ENCODE data around the gene SHISAL2B.
"Not testable (repeated sequence)": the region's sequence is repeated elsewhere in the genome, so short reads cannot be mapped to it uniquely, and the experiment has no call there.

Gene SHISAL2B

DNA sequence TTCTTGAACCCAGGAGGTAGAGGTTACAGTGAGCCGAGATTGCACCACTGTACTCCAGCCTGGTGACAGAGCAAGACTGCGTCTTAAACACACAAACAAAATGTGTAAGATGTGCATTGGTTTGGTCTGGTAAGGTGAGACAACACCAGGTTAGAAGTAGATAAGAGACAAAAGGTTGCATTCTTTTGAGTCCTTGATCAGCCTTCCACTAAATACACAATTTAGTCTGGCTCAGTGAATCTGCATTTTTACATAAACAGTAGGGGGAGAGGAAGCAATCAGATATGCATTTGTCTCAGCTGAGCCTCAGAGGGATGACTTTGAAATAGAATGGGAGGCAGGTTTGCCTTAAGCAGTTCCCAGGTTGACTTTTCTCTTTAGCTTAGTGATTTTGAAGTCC is 15.8 kb downstream of the SHISAL2B start:
- DNase-seq = not testable (repeated sequence)

DNA sequence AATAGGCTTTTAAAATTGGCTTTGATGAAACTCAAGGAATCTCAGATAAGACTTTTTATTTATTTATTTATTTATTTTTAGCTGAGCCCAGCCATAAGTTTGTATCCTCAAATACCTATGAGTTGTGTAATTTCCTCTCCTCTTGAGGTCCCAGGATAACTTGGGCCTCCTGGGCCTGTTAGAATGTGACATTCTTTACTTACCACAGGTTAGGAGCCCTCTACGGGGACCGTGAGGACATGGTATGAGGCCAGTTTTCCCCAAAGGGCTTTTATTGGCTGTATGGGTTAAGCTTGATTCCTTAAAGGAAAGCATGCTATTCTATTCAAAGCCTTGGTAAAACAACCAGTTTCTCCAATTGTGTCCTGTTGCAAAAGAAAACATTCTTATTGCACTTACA is 16.9 kb downstream of the SHISAL2B start:
- DNase-seq = no peak

DNA sequence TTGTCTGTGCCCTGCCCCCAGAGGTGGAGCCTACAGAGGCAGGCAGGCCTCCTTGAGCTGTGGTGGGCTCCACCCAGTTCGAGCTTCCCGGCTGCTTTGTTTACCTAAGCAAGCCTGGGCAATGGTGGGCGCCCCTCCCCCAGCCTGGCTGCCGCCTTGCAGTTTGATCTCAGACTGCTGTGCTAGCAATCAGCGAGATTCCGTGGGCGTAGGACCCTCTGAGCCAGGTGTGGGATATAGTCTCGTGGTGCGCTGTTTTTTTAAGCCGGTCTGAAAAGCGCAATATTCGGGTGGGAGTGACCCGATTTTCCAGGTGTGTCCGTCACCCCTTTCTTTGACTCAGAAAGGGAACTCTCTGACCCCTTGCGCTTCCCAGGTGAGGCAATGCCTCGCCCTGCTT is 24.2 kb downstream of the SHISAL2B start:
- DNase-seq = not testable (repeated sequence)

DNA sequence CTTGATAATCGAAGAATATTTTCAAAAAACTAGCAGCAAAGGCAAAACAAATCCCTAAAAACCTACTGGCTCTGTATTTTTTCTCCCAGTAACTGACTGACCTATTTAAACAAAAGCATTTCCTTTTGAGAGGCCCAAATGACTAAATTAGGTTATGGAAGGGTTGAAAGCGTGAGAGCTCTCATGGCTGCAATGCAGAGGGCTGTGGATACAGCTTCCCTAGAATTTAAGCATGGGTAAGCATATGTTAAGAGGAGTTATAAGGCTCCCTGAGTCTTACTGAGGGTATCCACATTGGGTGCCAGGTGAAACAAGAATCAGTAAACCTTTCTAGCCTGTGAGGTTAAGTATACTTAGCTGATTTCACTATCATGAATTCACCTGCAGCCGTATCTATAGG is 32.3 kb downstream of the SHISAL2B start:
- no peak for DNase-seq

DNA sequence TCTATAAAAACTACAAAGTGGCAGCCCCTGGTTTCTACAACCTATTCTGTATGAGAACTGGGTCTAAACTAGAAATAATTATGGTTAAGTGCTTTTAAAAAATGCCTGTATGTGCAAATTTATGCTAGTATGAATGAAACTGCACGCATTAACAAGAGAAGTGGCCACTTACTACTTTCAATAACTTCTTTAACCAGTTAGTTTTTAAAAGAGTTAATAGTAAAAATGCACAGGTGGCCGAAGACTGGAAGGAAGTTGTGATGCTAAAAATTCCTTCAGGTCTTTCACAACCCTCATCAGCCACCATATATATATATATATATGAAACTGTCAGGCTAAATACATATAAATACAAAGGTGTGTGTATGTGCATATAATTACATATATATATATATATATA is 36.8 kb downstream of the SHISAL2B start:
- no peak for DNase-seq

DNA sequence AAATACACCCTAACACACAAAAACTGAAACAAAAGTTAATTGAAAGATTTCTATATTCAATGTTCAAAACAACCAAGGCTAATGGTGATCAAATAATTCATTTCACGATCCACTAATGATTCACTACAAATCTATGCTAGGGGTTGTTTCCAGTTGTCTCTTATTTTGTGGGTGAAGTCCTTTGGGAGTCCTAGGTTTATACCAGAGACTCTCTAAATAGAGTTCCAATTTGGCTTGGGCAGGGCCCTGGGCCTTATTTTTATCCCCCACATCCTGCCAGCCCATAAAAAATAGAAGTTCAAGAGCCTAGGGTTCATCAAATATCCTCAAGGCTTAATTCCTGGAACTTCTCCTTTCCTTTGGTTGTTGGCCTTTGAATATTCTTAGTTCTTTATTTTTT is 52.1 kb downstream of the SHISAL2B start:
- DNase-seq = no peak

DNA sequence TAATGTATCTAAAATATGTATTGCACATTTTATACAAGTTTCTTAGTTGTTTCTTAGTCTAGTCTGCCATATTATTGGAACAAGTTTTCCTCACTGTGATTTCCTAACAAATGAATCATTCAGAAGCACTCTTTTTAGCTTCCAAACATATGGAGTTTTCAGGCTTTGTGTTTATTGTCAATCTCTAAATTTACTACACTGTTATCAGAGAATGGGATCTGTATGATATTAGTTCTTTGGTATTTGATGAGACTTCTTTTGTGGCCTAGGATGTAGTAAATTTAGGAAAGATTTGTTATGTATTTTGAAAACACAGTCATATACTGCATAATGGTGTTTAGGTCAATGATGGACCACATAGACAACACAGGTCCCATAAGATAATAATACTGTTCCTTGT is 52.5 kb downstream of the SHISAL2B start:
- DNase-seq = no peak

DNA sequence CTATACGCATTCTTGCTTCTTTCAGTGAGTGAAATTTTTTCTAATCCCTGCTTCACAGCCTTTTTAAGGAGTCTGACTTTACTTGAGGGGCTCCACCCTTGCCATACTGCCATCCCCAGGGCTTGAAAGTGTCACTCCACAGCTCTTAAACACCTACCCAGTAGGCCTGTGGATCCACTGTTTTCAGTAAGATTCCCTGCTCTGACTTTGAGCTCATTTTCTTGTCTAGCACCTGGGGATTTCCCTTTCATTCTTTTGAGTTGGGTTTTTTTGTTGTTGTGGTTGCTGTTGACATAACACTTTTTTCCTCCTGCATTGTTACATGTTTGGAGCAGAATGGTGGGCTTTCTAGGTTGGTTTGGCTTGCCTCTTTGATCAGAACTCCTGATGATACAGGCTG is 54.6 kb downstream of the SHISAL2B start:
- DNase-seq = no peak

DNA sequence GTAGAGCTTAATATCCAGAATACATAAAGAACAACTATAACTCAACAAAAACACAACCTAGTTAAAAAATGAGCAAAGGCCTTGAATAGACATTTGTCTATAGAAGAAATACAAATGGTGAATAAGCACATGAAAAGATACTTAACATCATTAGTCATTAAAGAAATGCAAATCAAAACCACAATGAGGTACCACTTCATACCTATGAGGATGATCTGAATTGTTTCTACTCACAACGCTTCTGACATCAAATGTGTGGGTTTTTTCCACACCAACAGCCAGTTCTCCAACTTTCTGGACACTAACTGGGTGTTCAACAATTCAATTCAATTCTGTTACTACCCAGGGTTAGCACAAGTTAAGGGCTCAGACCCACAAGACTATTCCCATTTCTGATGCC is 56.1 kb downstream of the SHISAL2B start:
- no peak for DNase-seq

DNA sequence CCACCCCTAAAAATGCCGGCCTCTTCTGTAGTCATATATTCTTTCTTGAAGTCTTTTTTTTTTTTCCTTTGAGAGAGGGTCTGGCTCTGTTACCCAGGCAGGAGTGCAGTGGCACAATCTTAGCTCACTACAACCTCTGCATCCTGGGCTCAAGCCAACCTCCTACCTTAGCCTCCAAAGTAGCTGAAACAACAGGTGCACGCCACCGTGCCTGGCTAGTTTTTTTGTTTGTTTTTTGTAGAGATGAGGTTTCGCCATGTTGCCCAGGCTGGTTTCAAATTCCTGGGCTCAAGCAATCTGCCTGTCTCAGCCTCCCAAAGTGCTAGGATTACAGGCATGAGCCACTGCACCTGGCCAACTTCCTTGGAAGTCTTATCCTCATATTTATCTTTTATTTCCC is 59.1 kb downstream of the SHISAL2B start:
- no peak for DNase-seq

DNA sequence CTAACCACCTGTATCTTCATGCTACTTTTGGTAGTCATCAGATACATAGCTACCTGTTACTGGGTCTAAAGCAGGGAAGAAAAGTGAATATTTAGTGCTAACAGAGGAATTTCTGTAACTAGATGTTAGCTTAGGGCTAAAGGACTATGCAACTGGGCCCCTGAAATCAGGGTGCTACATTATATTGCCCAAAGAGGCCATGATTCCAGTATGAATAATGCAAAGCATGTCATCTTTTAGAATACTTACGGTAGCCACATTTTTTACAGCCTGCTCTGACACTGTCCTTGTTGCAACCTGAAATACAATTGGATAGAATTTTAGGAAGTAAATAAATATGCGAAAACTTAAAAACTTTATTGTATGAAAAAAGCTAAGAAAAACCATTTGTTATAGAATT is 63.8 kb downstream of the SHISAL2B start:
- no peak for DNase-seq

DNA sequence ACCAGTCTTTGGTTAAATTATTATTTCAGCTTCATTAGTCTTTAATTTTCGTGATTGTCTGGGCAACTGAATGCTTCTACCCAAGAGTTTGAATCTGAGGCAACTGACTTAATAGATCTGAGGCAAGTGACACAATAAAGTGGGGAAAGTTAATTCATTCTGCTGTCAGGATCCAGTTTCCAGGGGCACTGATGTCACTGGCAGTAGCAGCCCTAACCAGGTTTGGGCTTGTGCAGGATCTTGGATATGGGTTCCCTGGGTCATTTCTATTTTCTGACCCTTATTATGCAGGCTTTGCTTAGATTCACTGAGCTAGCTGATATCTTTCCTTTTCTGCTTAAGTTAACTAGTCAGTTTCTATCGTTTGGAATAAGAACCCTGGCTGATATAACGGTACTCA is 68.6 kb downstream of the SHISAL2B start:
- DNase-seq = no peak

DNA sequence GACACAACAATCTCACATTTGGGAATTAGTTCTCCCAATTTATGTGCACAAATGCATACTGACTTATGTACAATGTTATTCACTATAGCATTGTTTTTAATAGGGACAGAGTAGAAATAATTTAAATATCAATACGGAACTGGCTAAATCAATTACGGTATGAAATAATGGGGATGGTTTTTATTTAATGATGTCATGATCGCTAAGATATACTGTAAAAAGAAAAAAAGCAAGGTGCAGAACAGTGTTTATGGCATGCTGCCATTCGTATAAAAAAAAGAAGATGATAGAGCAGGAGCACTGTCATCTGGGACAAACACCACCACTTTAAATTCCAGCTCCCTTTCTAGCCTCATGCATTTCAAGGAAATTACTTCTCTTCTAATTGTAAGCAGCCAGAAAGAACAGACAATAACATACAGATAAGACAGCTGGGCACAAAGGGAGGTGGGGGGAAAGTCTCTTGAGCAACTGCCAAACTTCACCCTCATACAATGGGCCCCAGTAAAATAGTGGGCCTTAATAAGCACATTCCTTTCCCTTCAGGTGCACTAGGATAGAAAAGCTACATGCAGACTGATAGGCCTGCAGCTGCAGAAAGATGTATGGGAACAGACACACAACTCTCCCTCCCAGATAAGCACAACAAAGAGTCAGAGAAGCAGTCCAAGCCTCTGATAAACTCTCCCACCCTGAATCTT is 69.8 kb downstream of the SHISAL2B start:
- DNase-seq = no peak

DNA sequence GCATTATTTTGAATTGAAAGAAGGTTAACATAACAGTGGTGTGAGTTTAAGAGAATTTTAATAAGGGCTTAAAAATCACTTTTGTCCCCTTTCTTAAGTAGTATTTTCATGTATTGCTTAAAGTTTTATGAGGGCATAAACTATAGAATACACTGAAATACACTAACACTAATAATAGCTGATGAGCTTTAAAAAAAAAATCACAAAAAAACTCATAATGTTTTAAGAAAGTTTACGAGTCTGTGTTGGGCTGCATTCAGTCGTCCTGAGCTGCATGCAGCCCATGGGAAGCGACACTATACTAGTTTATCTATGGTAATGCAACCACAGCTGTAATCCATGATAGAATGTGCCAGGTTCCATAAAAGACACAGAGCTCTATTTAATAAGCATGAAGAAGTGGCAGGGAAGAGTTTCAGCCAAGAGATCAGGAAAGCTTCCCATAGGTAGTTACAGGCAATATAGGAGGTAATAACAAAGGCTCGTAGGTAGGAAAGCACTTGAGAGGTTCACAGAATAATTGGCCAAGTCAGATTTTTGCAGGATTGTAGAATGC is 73.7 kb downstream of the SHISAL2B start:
- no peak for DNase-seq

DNA sequence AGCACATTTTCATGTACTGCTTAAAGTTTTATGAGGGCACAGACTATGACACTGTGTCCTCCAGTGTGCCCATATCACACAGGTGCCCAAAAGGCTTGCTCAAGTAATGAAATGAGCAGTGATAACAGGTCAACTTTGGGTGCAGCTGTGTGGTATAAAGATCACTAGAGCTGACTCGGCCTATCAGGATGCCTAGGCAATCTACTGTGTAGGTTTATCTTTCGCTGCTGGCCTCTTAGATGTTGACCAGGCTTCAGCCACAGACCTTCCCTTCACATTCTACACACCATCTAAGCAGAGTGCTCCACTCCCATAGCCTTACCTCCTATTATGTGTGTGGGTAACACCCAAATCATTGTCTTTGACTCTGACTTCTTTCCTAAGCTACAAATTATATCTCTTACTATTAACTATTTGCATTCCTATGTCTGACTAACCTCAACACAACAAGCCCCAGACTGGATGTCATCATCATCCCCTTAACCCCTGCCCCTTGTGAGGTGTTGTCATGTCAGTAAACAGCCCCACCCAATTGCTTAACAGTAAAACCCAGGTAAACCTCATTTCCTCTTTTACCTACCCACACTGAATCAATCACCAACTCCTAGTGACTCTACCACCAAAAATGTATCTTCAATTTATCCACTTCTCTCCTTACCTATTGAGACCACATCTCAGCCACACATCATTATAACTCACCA is 75.7 kb downstream of the SHISAL2B start:
- no peak for DNase-seq

DNA sequence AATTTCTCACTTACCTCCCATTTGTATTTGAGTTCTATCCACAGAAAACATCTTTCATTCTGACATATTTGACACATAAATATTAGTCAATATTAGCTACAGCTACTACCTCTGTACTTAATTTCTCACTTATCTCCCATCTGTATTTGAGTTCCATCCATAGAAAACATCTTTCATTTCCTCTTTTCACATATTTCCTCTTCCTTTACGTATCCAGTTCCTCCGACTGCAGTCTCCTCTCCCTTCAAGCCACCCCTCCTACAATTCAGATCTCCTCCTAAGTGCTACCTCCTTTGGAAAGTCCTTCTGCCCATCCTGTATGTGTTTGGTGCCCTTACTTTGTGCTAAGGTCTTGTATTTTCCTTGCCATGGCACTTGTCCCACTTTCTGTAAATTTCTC is 76.6 kb downstream of the SHISAL2B start:
- DNase-seq = no peak
